Left hindlimb (tissue), 1 donor: ENCODE results near the gene HSD17B8.

ENCODE experiments used
- DNase-seq: peaks from one replicate; pipeline ENCODE4 v3.0.0-alpha.2; 2018

HSD17B8 gene

GRCh38 chr6:33248932-33249731, 44.7 kb downstream of the HSD17B8 start:
- peak; percentile 97 for DNase-seq

- no peak for DNase-seq
Measured at GRCh38 chr6:33249732-33250630, 45.5 kb downstream of the HSD17B8 start.

GRCh38 chr6:33250731-33251130, 46.3 kb downstream of the HSD17B8 start:
- DNase-seq = no peak

DNA sequence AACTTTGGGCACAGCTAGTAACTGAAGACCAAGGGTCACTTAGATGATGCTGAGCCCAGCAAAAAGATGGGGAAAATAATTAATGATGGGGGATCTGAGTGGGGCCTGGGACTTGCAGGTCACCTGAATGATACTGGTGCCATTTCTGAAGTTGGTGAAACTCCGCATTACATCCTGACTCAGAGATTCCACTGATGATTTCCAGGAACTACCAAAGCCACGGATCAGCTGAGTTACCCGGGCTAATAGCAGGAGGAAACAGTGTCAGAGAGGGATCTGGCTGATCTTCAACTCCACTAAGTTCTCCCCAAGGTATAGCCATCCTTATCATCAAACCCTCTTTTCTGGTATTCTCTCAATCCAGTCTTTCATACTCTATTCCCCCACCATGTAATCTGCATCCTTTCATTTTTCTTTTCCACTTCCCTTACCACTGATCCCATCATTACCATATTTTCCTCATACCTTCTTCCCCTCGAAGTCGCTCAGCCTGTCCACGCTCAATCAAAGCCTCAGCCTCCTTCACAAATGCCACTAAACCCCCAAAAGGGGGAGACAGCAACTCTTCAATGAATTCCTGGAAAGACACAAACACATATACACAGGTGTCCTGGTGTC, 47.0 kb downstream of the HSD17B8 start:
- no peak for DNase-seq

DNA sequence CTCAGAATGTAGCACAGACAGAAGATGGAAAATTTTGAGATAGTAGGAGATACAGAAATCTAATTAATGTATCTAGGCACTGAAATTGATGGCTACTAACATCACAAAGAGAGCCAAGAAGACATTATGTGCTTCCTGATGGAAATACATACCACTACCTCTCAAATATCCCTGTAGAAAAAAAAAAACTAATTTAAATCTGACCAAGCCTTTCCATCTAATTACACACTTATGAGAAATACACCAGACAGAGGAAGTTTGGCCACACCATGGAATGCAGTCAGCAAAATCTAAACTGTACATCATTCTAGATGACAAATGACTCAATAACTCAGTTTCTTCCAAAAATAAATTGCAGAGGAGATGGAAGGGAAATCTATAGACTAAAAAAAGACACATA, 48.3 kb downstream of the HSD17B8 start:
- DNase-seq = no peak

- no peak for DNase-seq
Measured at GRCh38 chr6:33254591-33254990, 50.1 kb downstream of the HSD17B8 start.
